H1 (cell line): ENCODE results near the gene LRBA. TPM values are rescaled to one million over a fixed set of nuclear protein-coding genes. Genes with fewer than 3 reads are reported as not detected.

Experiments used
- CTCF ChIA-PET: fragments of 300-600 bp; sonication (Branson Sonifier 250); formaldehyde crosslinking; loops from one replicate; lab custom pipeline; 2021; ENCODE audit not compliant: partially characterized antibody; lab: Charles Lee
- POLR2A ChIA-PET: fragments of 300-600 bp; sonication (Branson Sonifier 250); formaldehyde crosslinking; loops from one replicate; lab custom pipeline; 2021; ENCODE audit warnings: inconsistent platforms; ENCODE audit not compliant: partially characterized antibody; lab: Charles Lee
- DNase-seq, 2 experiments: peaks; one replicate each; pipeline versions ENCODE4 v3.0.0 to v3.0.0-alpha.2; 2010 to 2022; ENCODE audit warnings: low spot score in 2 of 2, low read depth in 1 of 2, mixed read lengths in 1 of 2
- FAIRE-seq: peaks from 2 replicates; lab custom pipeline; 2011; peaks lifted over from hg19 to GRCh38; lab: Jason Lieb, UNC
- H2AFZ ChIP-seq: 2 replicates; pipeline ENCODE4 v1.8.1; 2012; ENCODE audit warnings: low read length, inconsistent platforms
- H2AK5ac ChIP-seq: 2 replicates; pipeline ENCODE4 v1.6.1; 2013; ENCODE audit warnings: low read depth, low read length
- H2BK120ac ChIP-seq: replicated peaks from 2 replicates; pipeline ENCODE3; 2013; ENCODE audit warnings: low read depth, low read length, inconsistent platforms
- H2BK12ac ChIP-seq: 2 replicates; pipeline ENCODE4 v1.6.1; 2013; ENCODE audit warnings: low read depth, low read length
- H2BK15ac ChIP-seq: 2 replicates; pipeline ENCODE4 v1.6.1; 2013; ENCODE audit warnings: low read length
- H2BK20ac ChIP-seq: 2 replicates; pipeline ENCODE4 v1.6.1; 2013; ENCODE audit warnings: low read length
- H2BK5ac ChIP-seq: 2 replicates; pipeline ENCODE4 v1.6.1; 2013; ENCODE audit warnings: low read depth, low read length
- H3K14ac ChIP-seq: 2 replicates; pipeline ENCODE4 v1.6.1; 2013; ENCODE audit warnings: inconsistent platforms; ENCODE audit not compliant: insufficient read length
- H3K18ac ChIP-seq: 2 replicates; pipeline ENCODE4 v1.6.1; 2013; ENCODE audit warnings: low read length; ENCODE audit errors: extremely low read depth
- H3K23ac ChIP-seq: 2 replicates; pipeline ENCODE4 v1.6.1; 2013; ENCODE audit warnings: inconsistent platforms; ENCODE audit not compliant: insufficient read length
- H3K23me2 ChIP-seq: 2 replicates; pipeline ENCODE4 v1.6.1; 2013; ENCODE audit warnings: low read depth, low read length
- H3K27ac ChIP-seq: 2 replicates; pipeline ENCODE4 v1.6.1; 2011; ENCODE audit warnings: low read depth, low read length, inconsistent platforms
- H3K27me3 ChIP-seq, 4 experiments: replicated peaks in 1 of 4; 1 replicate in 1 of 4; 2 replicates in 3 of 4; pipeline versions ENCODE4 v1.6.1 to v1.8.1; 2011 to 2013; ENCODE audit warnings: low read length in 3 of 4, mild to moderate bottlenecking in 3 of 4, inconsistent platforms in 2 of 4, mixed read lengths in 2 of 4, moderate library complexity in 1 of 4; ENCODE audit not compliant: control insufficient read depth in 3 of 4, insufficient read depth in 3 of 4; ENCODE audit errors: extremely low read depth in 1 of 4
- H3K36me3 ChIP-seq, 4 experiments: 2 replicates each; pipeline versions ENCODE4 v1.6.1 to v1.8.1; 2011 to 2013; ENCODE audit warnings: mild to moderate bottlenecking in 4 of 4, low read length in 3 of 4, moderate library complexity in 2 of 4, control low read depth in 1 of 4, inconsistent platforms in 1 of 4; ENCODE audit not compliant: insufficient read depth in 4 of 4, control insufficient read depth in 2 of 4
- H3K4ac ChIP-seq: replicated peaks from 2 replicates; pipeline ENCODE3; 2013; ENCODE audit warnings: low read length, low read depth, mixed read lengths, inconsistent platforms; ENCODE audit not compliant: insufficient read length
- H3K4me1 ChIP-seq, 4 experiments: replicated peaks in 1 of 4; 1 replicate in 1 of 4; 2 replicates in 3 of 4; pipeline versions ENCODE4 v1.6.1 to v1.8.1; 2011 to 2013; ENCODE audit warnings: low read length in 3 of 4, inconsistent platforms in 2 of 4, mixed read lengths in 1 of 4; ENCODE audit not compliant: insufficient read depth in 4 of 4, control insufficient read depth in 3 of 4
- H3K4me2 ChIP-seq, 2 experiments: 2 replicates each; pipeline versions ENCODE4 v1.6.1 to v1.8.1; 2011 to 2013; ENCODE audit warnings: low read depth in 2 of 2, low read length in 2 of 2, control low read depth in 1 of 2, inconsistent platforms in 1 of 2, mild to moderate bottlenecking in 1 of 2; ENCODE audit not compliant: insufficient read depth in 1 of 2
- H3K4me3 ChIP-seq, 4 experiments: fragments of 200-600, 300-600 bp in 1 of 4; sonication (generic), shearing (Covaris generic), sonication (Bioruptor Twin) in 1 of 4; 2 replicates each; pipeline versions ENCODE4 v1.5.1 to v1.8.1; 2011 to 2016; ENCODE audit warnings: low read length in 4 of 4, low read depth in 3 of 4, control low read depth in 2 of 4, inconsistent platforms in 2 of 4, mild to moderate bottlenecking in 2 of 4, mixed read lengths in 1 of 4, moderate library complexity in 1 of 4; ENCODE audit not compliant: insufficient read depth in 2 of 4; ENCODE audit errors: extremely low read depth in 1 of 4
- H3K56ac ChIP-seq: replicated peaks from 2 replicates; pipeline ENCODE3; 2013; ENCODE audit warnings: low read depth, mild to moderate bottlenecking, mixed read lengths, low read length, inconsistent platforms; ENCODE audit not compliant: insufficient read length
- H3K79me1 ChIP-seq: 2 replicates; pipeline ENCODE4 v1.6.1; 2013; ENCODE audit warnings: low read depth, low read length, control low read depth
- H3K79me2 ChIP-seq, 2 experiments: 2 replicates each; pipeline versions ENCODE4 v1.6.1 to v1.8.1; 2012 to 2013; ENCODE audit warnings: low read length in 2 of 2, mild to moderate bottlenecking in 2 of 2, inconsistent platforms in 1 of 2; ENCODE audit not compliant: insufficient read depth in 2 of 2, control insufficient read depth in 1 of 2
- H3K9ac ChIP-seq, 4 experiments: replicated peaks in 1 of 4; 1 replicate in 1 of 4; 2 replicates in 3 of 4; pipeline versions ENCODE4 v1.6.1 to v1.8.1; 2011 to 2013; ENCODE audit warnings: low read depth in 3 of 4, low read length in 3 of 4, control low read depth in 2 of 4, mild to moderate bottlenecking in 2 of 4, moderate library complexity in 2 of 4, inconsistent platforms in 1 of 4; ENCODE audit errors: extremely low read depth in 1 of 4
- H3K9me3 ChIP-seq, 2 experiments: 2 replicates each; pipeline versions ENCODE4 v1.6.1 to v1.8.1; 2012 to 2013; ENCODE audit warnings: mild to moderate bottlenecking in 2 of 2, moderate library complexity in 2 of 2, control low read depth in 1 of 2, inconsistent platforms in 1 of 2, low read depth in 1 of 2, low read length in 1 of 2, mixed read lengths in 1 of 2; ENCODE audit not compliant: insufficient read depth in 2 of 2
- H4K20me1 ChIP-seq, 2 experiments: replicated peaks in 1 of 2; 2 replicates each; pipeline versions ENCODE3 to v1.8.1; 2011 to 2013; ENCODE audit warnings: inconsistent platforms in 2 of 2, low read length in 2 of 2, mild to moderate bottlenecking in 1 of 2; ENCODE audit not compliant: insufficient read depth in 2 of 2, control insufficient read depth in 1 of 2
- H4K5ac ChIP-seq: 2 replicates; pipeline ENCODE4 v1.6.1; 2013; ENCODE audit warnings: low read length, low read depth, mixed read lengths, inconsistent platforms; ENCODE audit not compliant: insufficient read length
- H4K8ac ChIP-seq: 2 replicates; pipeline ENCODE4 v1.8.0; 2013; ENCODE audit warnings: mild to moderate bottlenecking, moderate library complexity, low read length, inconsistent platforms; ENCODE audit not compliant: insufficient read depth; ENCODE audit errors: extremely low read depth
- H4K91ac ChIP-seq: replicated peaks from 2 replicates; pipeline ENCODE3; 2013; ENCODE audit warnings: low read length, mixed read lengths, inconsistent platforms; ENCODE audit not compliant: insufficient read length
- CTBP2 ChIP-seq: IDR thresholded peaks from 2 replicates; pipeline ENCODE4 v1.7.0; 2011; ENCODE audit warnings: borderline replicate concordance, mild to moderate bottlenecking, moderate library complexity, mixed read lengths, low read length; ENCODE audit not compliant: insufficient read depth, insufficient read length
- EZH2 ChIP-seq: fragments of 200-600 bp; sonication (generic); IDR thresholded peaks from 2 replicates; pipeline ENCODE4 v1.7.1; 2012; ENCODE audit warnings: low read depth, mild to moderate bottlenecking, moderate library complexity, low read length, inconsistent platforms; ENCODE audit not compliant: severe bottlenecking
- WGBS, 2 experiments: shearing (Covaris generic) in 1 of 2; methylation state at CpG; one replicate each; pipeline versions ENCODE4 v1.1.6 to v1.1.7; 2013 to 2015; ENCODE audit warnings: low lambda C conversion rate in 2 of 2, mixed read lengths in 2 of 2, inconsistent platforms in 1 of 2, low coverage in 1 of 2, missing lambda C conversion rate in 1 of 2; ENCODE audit not compliant: insufficient replicate concordance in 2 of 2, insufficient coverage in 1 of 2, insufficient read length in 1 of 2; ENCODE audit errors: extremely low coverage in 1 of 2, missing lambda C conversion rate in 1 of 2; 5-methylcytosine and 5-hydroxymethylcytosine counted together
- polyA plus RNA-seq, 7 experiments: library from polyadenylated mRNA; depleted of rRNA in 3 of 7; stranded (reverse) in 5 of 7; unstranded in 2 of 7; fragments of >200 nt in 5 of 7; fragments of 200-250 nt in 2 of 7; gene quantifications; 1 replicate in 5 of 7; 2 replicates in 1 of 7; 4 replicates in 1 of 7; pipeline versions ENCODE4 v1.2.1 to v1.2.3, GENCODE V29; 2011 to 2013; ENCODE audit warnings: missing spikeins in 2 of 7, mixed read lengths in 2 of 7
- total RNA-seq: library from RNA; stranded (reverse); fragmentation: NEBNext Ultra II Directional; extraction: Animal tissue kit (Norgen Biotek cat#: 25700); gene quantifications from 2 replicates; pipeline ENCODE4 v1.2.1, GENCODE V29; 2021

The LRBA gene
- total and polyA plus RNA-seq, 2 of the 8 experiments (the other 6 are each of a cell fraction or from before 2014, with no cell fraction given) = 54.6 to 83.2 TPM

- H3K4me1 ChIP-seq = no peaks in the 10 kb centered on the region; a peak in 1 of 7 replicates
- no peak overlapping the region for H2BK120ac ChIP-seq
- H3K27me3 ChIP-seq = no peaks in the 10 kb centered on the region
- H3K79me2 ChIP-seq = no peaks in the 10 kb centered on the region
- no peak overlapping the region for H3K14ac ChIP-seq
- no peak overlapping the region for H3K4me3 ChIP-seq
- H2BK12ac ChIP-seq = no peak overlapping the region
- H3K23ac ChIP-seq = no peak overlapping the region
- no peak overlapping the region for H3K4me2 ChIP-seq
- CTCF ChIA-PET = interaction anchor here (1.1 to 1.5 kb wide), 2 partner anchors 8 to 258 kb away, joined by 3 to 4 read pairs; no protein-coding TSS in a partner anchor
- H3K9me3 ChIP-seq = no peaks in the 10 kb centered on the region
- no peak overlapping the region for H3K18ac ChIP-seq
- no peak overlapping the region for H3K9ac ChIP-seq
- no peak overlapping the region for H3K4ac ChIP-seq
- no peaks in the 10 kb centered on the region for H4K20me1 ChIP-seq
- H2AFZ ChIP-seq = no peak overlapping the region
- no peak overlapping the region for H2BK20ac ChIP-seq
- H3K23me2 ChIP-seq = no peaks in the 10 kb centered on the region
- H2AK5ac ChIP-seq = no peak overlapping the region
- no peak overlapping the region for H2BK15ac ChIP-seq
- no peaks in the 10 kb centered on the region for H3K36me3 ChIP-seq
- POLR2A ChIA-PET = no interaction called here
- DNase-seq (no peak), FAIRE-seq (no peak)
- no peak overlapping the region for H2BK5ac ChIP-seq
- H4K5ac ChIP-seq = no peak overlapping the region
- WGBS, 2 experiments = 93% methylated on average over 3 of the region's 3 CpGs; no CpG with 5 or more reads in 1 of the 2 experiments
- H4K91ac ChIP-seq = no peak overlapping the region
- no peak overlapping the region for H4K8ac ChIP-seq
- H3K56ac ChIP-seq = no peak overlapping the region
- H3K79me1 ChIP-seq = no peaks in the 10 kb centered on the region
- no peak overlapping the region for H3K27ac ChIP-seq
- no peak for TF ChIP-seq CTBP2
- TF ChIP-seq EZH2 = no peak
Measured at GRCh38 chr4:150609131-150609530, 406.0 kb downstream of the LRBA start.
